ENCODE data around the gene EMID1.

The EMID1 gene

DNA sequence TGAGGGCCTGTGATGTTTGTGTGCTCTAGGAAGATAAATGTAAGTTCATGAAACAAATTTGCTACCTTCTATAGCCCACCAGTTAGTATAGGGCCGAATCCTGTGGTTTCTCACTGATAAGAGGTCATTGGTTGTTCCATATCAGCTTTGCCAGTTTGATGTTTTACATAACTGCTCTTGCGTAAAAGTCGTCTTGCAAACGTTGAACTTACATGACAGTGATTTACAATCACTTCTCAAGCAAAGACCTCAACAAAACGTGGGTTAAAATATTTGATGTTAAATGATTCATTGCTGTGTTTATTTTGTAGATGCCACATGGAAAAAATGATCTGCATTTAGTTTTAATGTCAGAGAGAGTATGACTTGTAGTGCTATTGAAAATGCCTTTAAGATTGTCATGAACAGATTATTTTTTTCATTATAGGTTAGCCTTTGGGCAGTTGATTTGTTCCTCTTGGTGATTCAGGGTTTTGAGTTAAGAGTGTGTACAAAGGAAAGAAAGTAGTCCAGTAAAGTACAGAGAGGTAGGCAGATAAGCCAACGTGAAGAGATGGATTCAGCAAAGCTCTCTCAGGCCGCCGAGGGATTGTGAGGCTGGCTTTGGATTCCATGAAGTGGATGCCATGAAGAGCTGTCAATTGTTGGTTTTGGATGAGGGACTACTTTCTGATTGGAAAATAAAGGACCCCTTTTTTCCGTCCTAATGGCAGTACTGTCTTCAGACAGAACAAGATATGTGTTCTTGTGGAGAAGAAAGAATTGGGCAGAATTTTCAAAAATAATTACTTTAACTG, 65.0 kb downstream of the EMID1 start:
- no peak for TF ChIP-seq CTCF (IDR thresholded peaks at IDR 0.05; ENCODE audit: borderline replicate concordance, control extremely low read depth, extremely low read depth, insufficient read depth, missing control alignments)
- in situ Hi-C loops (cut with MboI; ENCODE audit: low sequenced_read_pairs, unreplicated experiment): no loop called here
- DNase-seq (ENCODE audit: low spot score): no peak

- in situ Hi-C loops (cut with MboI; ENCODE audit: low sequenced_read_pairs, unreplicated experiment): no loop called here
- TF ChIP-seq CTCF (IDR thresholded peaks at IDR 0.05; ENCODE audit: borderline replicate concordance, control extremely low read depth, extremely low read depth, insufficient read depth, missing control alignments): no peak
- no peak for DNase-seq (ENCODE audit: low spot score)
Measured at GRCh38 chr22:29272624-29273023, 66.9 kb downstream of the EMID1 start.

- DNase-seq (ENCODE audit: low spot score): no peak
- in situ Hi-C loops (cut with MboI; ENCODE audit: low sequenced_read_pairs, unreplicated experiment): no loop called here
- no peak for TF ChIP-seq CTCF (IDR thresholded peaks at IDR 0.05; ENCODE audit: borderline replicate concordance, control extremely low read depth, extremely low read depth, insufficient read depth, missing control alignments)
Measured at GRCh38 chr22:29275167-29275566, 69.5 kb downstream of the EMID1 start.

DNA sequence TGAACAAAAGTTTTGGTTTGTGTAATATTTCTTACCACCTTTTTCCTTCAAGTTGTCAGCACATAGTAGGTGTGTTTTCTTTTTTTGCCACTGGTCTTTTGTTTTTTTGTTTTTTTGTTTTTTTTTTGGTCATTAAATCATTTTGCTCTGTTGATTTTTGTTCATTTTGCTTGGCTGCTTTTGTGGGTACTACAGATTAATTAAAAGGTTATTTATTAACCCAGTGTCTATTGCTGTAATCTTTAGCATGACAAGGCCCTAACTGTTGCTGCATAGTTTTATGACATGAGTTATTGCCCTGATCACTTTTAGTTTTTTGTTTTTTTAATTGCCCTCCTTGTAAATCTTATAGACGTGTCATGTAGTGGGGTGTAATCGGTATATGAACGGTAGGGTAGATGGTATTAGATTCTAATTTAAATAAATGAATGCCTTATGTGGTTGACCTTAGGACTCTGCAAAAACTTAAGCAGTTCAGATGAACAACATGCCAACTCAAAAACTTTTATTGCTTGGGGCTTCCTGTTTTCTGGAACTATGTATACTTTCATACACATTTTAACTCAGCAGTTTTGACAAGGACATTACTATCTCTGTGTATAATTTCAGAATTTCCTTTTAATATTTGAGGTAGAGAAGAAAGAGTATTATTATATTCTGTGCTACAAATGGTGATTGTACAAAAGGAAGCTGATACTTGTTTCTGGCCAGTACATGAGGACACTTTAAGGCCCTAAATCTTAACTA, 70.3 kb downstream of the EMID1 start:
- DNase-seq (ENCODE audit: low spot score): no peak
- in situ Hi-C loops (cut with MboI; ENCODE audit: low sequenced_read_pairs, unreplicated experiment): no loop called here
- TF ChIP-seq CTCF (IDR thresholded peaks at IDR 0.05; ENCODE audit: borderline replicate concordance, control extremely low read depth, extremely low read depth, insufficient read depth, missing control alignments): no peak

- in situ Hi-C loops (cut with MboI; ENCODE audit: low sequenced_read_pairs, unreplicated experiment): no loop called here
- DNase-seq (ENCODE audit: low spot score): no peak
- TF ChIP-seq CTCF (IDR thresholded peaks at IDR 0.05; ENCODE audit: borderline replicate concordance, control extremely low read depth, extremely low read depth, insufficient read depth, missing control alignments): no peak
Measured at GRCh38 chr22:29277927-29278326, 72.2 kb downstream of the EMID1 start.

DNA sequence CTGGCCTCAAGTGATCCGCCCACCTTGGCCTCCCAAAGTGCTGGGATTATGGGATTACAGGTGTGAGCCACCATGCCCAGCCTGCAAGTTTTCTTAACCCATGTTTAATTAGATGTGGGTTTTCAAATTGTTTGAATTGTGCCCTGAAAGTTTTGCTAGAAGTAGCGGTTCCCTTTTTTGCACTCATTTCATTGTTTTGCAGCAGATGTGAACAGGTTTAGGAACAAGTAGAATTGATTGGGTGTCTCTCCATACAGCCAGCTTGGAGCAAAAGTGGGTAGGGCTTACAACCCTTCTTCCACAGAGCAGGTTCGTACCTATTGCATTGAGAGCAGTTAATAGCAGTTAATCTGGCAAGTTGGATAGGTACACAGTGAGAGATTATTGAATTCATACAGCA, 78.5 kb downstream of the EMID1 start:
- DNase-seq (ENCODE audit: low spot score): no peak
- in situ Hi-C loops (cut with MboI; ENCODE audit: low sequenced_read_pairs, unreplicated experiment): no loop called here
- TF ChIP-seq CTCF (IDR thresholded peaks at IDR 0.05; ENCODE audit: borderline replicate concordance, control extremely low read depth, extremely low read depth, insufficient read depth, missing control alignments): no peak
